Ishikawa (cell line): ENCODE data around the gene PRTN3.

Source experiments
- CEBPB ChIP-seq: IDR thresholded peaks from 2 replicates; pipeline ENCODE4 v1.6.1; 2012
- CREB1 ChIP-seq: IDR thresholded peaks from 2 replicates; pipeline ENCODE4 v1.6.1; 2012; ENCODE audit warnings: low read depth
- EGR1 ChIP-seq: IDR thresholded peaks from 2 replicates; pipeline ENCODE4 v1.6.1; 2012
- EP300 ChIP-seq: IDR thresholded peaks from 2 replicates; pipeline ENCODE4 v1.6.1; 2012; ENCODE audit warnings: borderline replicate concordance
- FOXM1 ChIP-seq: IDR thresholded peaks from 2 replicates; pipeline ENCODE4 v1.6.1; 2012; ENCODE audit warnings: low read depth, borderline replicate concordance
- MAX ChIP-seq: IDR thresholded peaks from 2 replicates; pipeline ENCODE4 v1.6.1; 2012
- NFIC ChIP-seq: IDR thresholded peaks from 2 replicates; pipeline ENCODE4 v1.6.1; 2012
- RAD21 ChIP-seq: IDR thresholded peaks from 2 replicates; pipeline ENCODE4 v1.6.1; 2012; ENCODE audit warnings: low read depth
- TAF1 ChIP-seq: IDR thresholded peaks from 2 replicates; pipeline ENCODE4 v1.6.1; 2012; ENCODE audit warnings: low read depth, mild to moderate bottlenecking
- TCF12 ChIP-seq: IDR thresholded peaks from 2 replicates; pipeline ENCODE4 v1.6.1; 2012; ENCODE audit warnings: low read depth
- TEAD4 ChIP-seq: IDR thresholded peaks from 2 replicates; pipeline ENCODE4 v1.6.1; 2012
- USF1 ChIP-seq: IDR thresholded peaks from 2 replicates; pipeline ENCODE4 v1.6.1; 2012
- YY1 ChIP-seq: IDR thresholded peaks from 2 replicates; pipeline ENCODE4 v1.6.1; 2012; ENCODE audit warnings: low read depth
- ZBTB7A ChIP-seq: IDR thresholded peaks from 2 replicates; pipeline ENCODE4 v1.6.1; 2012; ENCODE audit warnings: low read depth
- TF ChIP-seq, protein P1 (sequence below): IDR thresholded peaks from 2 replicates; pipeline ENCODE4 v1.6.1; 2012; ENCODE audit warnings: low read depth, mild to moderate bottlenecking

Gene PRTN3

DNA sequence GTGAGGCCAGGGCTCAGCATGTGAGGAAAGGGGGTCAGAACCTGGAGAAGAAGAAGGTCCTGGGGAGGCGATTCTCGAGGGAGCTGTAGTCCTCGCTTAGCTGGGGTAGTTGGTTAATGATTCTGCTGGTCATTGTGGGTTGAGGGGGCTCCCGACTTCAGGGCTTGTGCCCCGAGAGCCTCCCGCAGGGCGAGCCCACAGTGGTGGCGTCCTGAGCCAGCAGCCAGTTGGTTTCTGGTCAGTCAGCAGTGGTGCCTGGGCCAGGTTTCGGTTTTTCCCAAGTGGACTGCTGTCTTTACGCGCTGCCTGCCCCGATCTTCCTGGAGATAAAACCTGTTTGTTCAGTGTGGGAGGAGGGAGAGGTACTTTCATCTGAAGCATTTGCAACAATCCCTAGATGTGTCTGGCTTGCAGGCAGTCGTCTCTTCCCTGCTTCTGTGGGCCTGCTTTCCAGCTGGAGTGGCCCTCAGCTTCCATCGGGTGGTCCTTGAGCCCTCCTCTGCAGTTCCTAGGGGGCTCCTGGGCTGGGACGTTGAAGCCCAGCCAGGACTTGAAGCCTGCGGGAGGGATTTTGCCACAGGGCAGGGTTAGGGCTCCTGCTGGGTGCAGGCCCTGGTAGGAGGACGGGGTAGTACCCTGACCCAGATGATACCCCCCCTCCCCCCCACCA is 40.3 kb upstream of the PRTN3 start:
- TF ChIP-seq CEBPB = no peak
- no peak for TF ChIP-seq MAX
- no peak for TF ChIP-seq TCF12
- no peak for TF ChIP-seq CREB1
- TF ChIP-seq EP300 = no peak
- no peak for TF ChIP-seq TAF1
- TF ChIP-seq USF1 = no peak
- TF ChIP-seq TEAD4 = no peak
- TF ChIP-seq ZBTB7A = no peak
- TF ChIP-seq, protein P1, sequence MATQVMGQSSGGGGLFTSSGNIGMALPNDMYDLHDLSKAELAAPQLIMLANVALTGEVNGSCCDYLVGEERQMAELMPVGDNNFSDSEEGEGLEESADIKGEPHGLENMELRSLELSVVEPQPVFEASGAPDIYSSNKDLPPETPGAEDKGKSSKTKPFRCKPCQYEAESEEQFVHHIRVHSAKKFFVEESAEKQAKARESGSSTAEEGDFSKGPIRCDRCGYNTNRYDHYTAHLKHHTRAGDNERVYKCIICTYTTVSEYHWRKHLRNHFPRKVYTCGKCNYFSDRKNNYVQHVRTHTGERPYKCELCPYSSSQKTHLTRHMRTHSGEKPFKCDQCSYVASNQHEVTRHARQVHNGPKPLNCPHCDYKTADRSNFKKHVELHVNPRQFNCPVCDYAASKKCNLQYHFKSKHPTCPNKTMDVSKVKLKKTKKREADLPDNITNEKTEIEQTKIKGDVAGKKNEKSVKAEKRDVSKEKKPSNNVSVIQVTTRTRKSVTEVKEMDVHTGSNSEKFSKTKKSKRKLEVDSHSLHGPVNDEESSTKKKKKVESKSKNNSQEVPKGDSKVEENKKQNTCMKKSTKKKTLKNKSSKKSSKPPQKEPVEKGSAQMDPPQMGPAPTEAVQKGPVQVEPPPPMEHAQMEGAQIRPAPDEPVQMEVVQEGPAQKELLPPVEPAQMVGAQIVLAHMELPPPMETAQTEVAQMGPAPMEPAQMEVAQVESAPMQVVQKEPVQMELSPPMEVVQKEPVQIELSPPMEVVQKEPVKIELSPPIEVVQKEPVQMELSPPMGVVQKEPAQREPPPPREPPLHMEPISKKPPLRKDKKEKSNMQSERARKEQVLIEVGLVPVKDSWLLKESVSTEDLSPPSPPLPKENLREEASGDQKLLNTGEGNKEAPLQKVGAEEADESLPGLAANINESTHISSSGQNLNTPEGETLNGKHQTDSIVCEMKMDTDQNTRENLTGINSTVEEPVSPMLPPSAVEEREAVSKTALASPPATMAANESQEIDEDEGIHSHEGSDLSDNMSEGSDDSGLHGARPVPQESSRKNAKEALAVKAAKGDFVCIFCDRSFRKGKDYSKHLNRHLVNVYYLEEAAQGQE = no peak
- no peak for TF ChIP-seq EGR1
- no peak for TF ChIP-seq YY1
- no peak for TF ChIP-seq NFIC
- no peak for TF ChIP-seq FOXM1
- TF ChIP-seq RAD21 = no peak

GRCh38 chr19:801030-801860 is 39.6 kb upstream of the PRTN3 start:
- TF ChIP-seq EP300 (no peak), TAF1 (no peak), USF1 (no peak), EGR1 (no peak)
- TF ChIP-seq, protein P1 = no peak

- TF ChIP-seq YY1 (no peak), RAD21 (no peak)
Observed at GRCh38 chr19:801861-802497, 38.8 kb upstream of the PRTN3 start.

GRCh38 chr19:802498-803098 is 38.2 kb upstream of the PRTN3 start:
- no peak for TF ChIP-seq CREB1
- TF ChIP-seq TEAD4 = no peak
- no peak for TF ChIP-seq FOXM1
- TF ChIP-seq EGR1 = no peak
- no peak for TF ChIP-seq MAX
- TF ChIP-seq TAF1 = no peak
- no peak for TF ChIP-seq NFIC
- TF ChIP-seq YY1 = no peak
- no peak for TF ChIP-seq ZBTB7A
- TF ChIP-seq RAD21 = no peak
- no peak for TF ChIP-seq EP300
- TF ChIP-seq, protein P1 = no peak
